Activated CD4-positive, alpha-beta T cell treated with anti-CD3 and anti-CD28 coated beads for 24 hours (primary cell): ENCODE measurements around the gene FYB1.
"Not testable (repeated sequence)": the region's sequence is repeated elsewhere in the genome, so short reads cannot be mapped to it uniquely, and the experiment has no call there.

Experiments used
- DNase-seq, 2 donors: peaks; one replicate each; pipeline ENCODE4 v3.0.0-alpha.2; 2020; ENCODE audit warnings: low read depth in 2 of 2

The FYB1 gene, protein sequence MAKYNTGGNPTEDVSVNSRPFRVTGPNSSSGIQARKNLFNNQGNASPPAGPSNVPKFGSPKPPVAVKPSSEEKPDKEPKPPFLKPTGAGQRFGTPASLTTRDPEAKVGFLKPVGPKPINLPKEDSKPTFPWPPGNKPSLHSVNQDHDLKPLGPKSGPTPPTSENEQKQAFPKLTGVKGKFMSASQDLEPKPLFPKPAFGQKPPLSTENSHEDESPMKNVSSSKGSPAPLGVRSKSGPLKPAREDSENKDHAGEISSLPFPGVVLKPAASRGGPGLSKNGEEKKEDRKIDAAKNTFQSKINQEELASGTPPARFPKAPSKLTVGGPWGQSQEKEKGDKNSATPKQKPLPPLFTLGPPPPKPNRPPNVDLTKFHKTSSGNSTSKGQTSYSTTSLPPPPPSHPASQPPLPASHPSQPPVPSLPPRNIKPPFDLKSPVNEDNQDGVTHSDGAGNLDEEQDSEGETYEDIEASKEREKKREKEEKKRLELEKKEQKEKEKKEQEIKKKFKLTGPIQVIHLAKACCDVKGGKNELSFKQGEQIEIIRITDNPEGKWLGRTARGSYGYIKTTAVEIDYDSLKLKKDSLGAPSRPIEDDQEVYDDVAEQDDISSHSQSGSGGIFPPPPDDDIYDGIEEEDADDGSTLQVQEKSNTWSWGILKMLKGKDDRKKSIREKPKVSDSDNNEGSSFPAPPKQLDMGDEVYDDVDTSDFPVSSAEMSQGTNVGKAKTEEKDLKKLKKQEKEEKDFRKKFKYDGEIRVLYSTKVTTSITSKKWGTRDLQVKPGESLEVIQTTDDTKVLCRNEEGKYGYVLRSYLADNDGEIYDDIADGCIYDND

GRCh38 chr5:39219437-39219836, at the start of gene FYB1:
Gene FYB1 (minus strand): TSS chr5:39219563. CDS start chr5:39202960, 16,603 bp downstream.
- no peak for DNase-seq

GRCh38 chr5:39267186-39267585, 47.8 kb upstream of the FYB1 start:
- no peak for DNase-seq

GRCh38 chr5:39266442-39266841, 47.1 kb upstream of the FYB1 start:
- DNase-seq, result no peak

- no peak for DNase-seq
Observed at GRCh38 chr5:39264528-39264927, 45.2 kb upstream of the FYB1 start.

- no peak for DNase-seq
Observed at GRCh38 chr5:39262981-39263380, 43.6 kb upstream of the FYB1 start.

DNA sequence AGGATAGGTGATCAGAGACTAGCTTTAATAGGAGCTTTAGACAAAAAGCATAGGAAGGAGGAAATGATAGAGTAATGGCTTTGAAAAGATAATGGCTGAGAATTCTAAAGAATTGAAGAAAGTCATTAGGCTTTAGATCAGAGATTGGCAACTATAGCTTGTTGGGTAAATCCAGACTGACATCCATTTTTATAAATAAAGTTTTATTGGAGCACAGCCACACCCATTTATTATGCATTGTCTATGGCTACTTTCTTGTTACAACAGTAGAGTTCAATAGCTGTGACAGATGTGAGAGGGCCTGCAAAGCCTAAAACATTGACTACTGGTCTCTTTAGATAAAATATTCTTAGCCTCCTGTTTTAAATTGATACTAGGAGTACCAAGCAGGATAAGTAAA, 40.7 kb upstream of the FYB1 start:
- DNase-seq, result no peak

DNA sequence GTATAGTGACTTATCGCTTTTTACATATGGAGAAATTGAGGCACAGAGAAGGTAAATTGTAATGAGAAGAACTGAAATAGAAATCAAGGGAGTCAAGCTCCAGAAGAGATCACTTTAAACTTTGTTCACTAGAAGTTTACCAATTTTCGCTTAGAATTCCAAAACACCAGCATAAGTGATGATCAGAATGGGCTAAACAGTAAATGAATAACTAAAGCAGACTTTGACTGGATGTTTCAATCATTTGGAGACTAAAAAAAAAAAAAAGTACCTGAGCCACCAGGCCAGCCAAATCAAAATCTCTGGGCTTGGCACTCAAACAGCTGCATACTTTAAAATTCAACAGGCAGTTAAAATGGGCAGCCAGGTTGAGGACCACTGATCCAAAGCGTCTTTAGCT, 38.2 kb upstream of the FYB1 start:
- DNase-seq, result no peak

DNA sequence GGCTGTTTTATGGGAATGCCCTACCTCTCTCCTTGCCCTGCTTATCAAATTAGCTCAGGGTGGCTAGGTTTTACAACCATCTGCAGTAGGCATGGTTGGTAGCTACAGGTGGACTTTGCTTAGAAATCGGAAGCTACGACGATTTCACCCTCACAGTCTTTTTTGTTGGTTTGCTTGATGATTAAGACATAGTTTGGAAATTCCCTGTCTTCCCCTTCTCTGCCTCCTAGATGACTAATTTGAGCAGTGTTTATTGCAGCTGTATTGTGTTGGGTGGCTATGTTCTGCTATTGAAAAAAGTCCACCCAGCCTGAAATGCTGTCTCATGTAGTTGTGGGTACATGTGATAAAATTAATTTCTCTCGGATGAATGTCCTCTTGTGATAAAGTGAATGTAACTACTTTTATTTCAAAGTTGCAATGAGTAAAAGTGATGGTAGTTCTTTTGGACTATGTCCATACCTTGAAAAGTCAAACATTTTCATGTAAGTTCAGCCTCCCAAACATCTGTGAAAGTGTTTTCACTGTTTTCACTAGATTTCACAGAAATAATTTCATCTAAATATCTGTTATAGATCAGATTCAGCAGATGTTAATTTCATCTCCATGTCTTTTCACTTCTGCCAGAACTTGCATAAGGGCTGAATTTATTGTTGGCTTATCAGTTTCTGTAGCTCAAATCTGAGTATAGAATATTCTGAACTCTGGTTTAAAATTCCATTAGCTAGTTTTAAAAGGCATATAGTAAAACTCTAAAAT, 37.3 kb upstream of the FYB1 start:
- no peak for DNase-seq

DNA sequence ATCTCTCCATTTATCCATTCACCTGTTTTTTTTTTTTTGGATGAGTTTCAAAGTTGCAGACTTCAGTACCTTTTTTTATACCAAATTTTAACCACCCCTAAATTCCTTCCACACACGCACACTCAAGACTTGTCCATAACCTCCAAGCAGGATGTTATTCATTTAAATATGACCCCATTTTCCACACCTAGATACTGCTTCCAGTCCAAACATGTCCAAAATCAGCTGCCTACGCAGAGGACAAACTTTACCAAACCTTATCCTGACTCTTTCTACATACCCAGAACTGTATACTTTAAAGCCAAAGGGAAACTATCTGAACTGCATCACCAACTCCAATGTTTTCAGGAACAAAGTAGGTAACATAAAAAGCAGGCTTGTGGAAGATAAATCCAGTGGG, 36.0 kb upstream of the FYB1 start:
- DNase-seq, result no peak

DNA sequence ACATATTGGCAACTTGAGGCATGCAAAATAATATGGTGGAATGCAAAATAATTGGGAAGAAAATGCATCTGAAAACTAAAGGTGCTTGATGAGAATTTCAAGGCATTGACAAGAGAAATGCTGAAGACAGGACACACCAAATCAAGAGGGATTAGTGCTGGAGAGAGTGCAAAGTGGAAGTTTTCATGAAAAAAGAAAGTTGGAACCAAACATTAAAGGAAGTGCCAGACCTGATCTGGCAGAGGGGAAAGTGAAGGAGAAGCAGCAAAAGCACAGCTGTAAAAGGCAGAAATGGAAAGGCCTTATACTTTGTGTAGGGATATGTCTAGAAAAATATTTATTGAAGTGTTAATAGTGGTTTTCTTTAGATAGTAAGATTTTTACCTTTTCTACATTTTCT, 35.3 kb upstream of the FYB1 start:
- DNase-seq, result no peak

DNA sequence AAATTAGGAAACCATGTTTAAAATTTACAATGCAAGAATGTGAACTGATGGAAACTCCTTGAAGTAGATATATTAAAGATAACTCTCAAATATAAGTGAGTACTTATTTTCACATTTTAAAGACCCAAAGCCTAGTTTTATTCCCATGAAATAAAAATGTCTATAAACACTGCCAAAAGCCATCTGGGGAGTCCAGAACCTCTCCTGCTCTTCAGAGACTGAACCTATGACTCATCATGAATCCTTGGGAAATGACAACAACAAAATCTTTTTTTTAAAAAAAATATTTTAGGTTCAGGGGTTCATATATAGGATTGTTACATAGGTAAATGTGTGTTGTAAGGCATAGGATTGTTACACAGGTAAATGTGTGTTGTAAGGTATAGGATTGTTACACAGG, 33.8 kb upstream of the FYB1 start:
- no peak for DNase-seq

GRCh38 chr5:39249564-39250274, 30.4 kb upstream of the FYB1 start:
- DNase-seq, result no peak

GRCh38 chr5:39249069-39249468, 29.7 kb upstream of the FYB1 start:
- DNase-seq, result no peak

DNA sequence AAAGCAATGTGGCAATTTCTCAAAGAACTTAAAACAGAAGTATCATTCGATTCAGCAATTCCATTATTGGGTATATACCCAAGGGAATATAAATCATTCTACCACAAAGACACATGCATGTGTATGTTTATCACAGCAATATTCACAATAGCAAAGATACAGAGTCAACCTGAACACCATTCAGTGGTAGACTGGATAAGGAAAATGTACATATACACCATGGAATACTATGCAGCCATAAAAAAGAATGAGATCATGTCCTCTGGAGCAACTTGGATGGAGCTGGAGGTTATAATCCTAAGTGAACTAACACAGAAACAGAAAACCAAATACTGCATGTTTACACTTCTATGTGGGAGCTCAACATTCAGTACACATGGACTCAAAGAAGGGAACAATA, 21.4 kb upstream of the FYB1 start:
- DNase-seq, result no peak

DNA sequence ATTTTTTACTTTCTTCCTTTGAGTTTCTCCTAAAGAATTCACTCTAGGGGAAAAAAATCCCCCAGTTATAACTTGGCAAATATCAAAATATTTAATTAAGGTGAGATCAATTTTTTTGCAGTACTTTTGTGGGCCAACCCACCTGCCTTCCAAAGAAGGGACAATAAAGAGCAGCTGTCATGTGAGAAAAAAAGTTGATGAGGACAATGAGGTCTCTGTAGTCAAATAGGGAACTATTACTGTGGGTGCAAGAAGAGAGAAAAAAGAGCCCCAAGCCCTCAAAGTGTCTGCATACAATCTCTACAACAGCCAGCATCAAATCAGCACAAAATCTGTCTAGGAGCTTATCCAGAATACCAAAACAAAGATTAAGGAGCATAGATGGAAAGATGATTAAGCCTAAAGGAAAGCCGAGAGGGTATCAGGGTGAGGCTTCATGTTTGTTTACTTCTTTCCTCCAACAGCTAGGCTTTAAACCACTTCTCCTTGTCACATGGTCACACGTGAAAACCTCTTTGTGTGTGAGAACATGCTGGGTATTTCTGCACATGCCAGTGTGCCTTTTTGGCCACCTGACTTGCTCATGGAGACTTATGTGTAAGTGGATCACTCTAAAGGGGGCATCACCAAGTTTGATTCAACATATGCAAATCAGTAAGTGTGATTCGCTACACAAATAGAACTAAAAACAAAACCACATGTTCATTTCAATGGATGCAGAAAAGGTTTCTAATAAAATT, 19.2 kb upstream of the FYB1 start:
- no peak for DNase-seq

GRCh38 chr5:39236718-39237117, 17.4 kb upstream of the FYB1 start:
- no peak for DNase-seq

- no peak for DNase-seq
Observed at GRCh38 chr5:39235648-39236047, 16.3 kb upstream of the FYB1 start.

GRCh38 chr5:39234494-39234893, 15.1 kb upstream of the FYB1 start:
- not testable (repeated sequence) for DNase-seq

DNA sequence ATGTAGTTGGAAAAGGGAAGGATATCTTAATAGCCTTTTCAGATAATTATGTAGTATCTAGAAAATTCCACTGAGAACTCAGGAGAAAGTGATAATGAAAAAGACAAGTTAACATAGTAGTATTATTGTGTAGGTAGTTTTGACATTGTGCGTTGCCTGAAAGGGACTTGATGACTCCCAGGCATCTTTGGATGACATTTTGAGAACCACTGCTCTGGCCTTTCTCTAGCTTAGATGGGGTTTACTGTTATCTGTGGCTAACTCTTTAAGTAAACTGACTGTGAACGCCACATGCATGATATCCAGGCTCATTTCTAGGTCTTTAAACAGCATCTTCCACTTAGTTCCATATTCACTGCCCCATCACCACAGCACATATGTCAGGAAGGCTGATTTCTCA, 14.4 kb upstream of the FYB1 start:
- no peak for DNase-seq

DNA sequence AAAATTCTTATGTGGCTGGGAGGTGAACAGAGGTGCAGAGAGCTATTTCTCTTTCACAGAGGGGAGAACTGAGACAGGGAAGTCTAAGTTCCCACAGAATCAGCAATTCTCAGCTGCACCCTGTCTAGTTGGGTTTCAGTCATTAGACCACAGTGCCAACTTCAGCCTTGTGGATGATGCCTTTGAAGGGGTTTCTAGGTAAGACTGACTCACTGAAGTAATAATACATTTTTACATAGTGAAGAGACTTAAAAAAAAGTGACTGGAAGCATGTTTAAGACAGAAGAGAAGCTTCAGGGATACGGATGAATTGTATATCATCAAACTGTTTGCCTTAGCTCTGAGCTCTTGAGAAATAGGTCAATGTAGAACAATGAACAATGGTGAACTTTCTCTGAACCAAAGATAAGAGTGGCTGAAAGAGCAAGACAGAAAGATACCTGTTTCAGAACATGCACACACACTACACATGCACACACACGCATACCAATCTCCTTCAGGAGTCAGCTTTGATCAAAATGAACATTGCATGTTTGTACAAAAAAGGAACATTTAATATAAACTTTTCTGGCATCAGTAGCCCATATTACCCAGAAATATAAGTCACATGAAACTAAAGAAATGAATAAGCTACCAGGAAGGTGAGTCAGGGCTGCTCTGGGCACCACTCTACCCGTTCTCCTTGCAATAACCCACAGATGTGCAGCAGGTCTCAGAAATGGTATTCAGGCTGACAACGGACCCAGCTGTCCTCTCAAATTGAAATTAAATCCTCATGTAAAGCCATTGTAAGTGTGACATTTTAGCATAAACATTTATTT, 12.6 kb upstream of the FYB1 start:
- DNase-seq, result no peak
